ENCODE measurements around the gene SLC1A2.

SLC1A2 gene

GRCh38 chr11:35214226-35214770 lies 205.1 kb downstream of the SLC1A2 start:
- no peak overlapping the region for H2AK5ac ChIP-seq (ENCODE audit: low read depth, low read length)
- H3K14ac ChIP-seq (ENCODE audit: low read length): no peak overlapping the region
- no peak overlapping the region for H3K9ac ChIP-seq (ENCODE audit: low read depth, low read length, poor library complexity)
- WGBS, 2 donors (ENCODE audit: extremely low coverage in 2 of 2, insufficient read length in 2 of 2, insufficient replicate concordance in 1 of 2): no CpG with 5 or more reads among the region's 2 CpGs
- H4K8ac ChIP-seq (ENCODE audit: low read depth, low read length): no peak overlapping the region
- H3K36me3 ChIP-seq (replicated peaks in 1 of 2; ENCODE audit: control insufficient read depth in 2 of 2, insufficient read depth in 2 of 2, low read length in 2 of 2): no peaks in the 10 kb centered on the region
- H3K4me2 ChIP-seq (ENCODE audit: insufficient read depth, low read length, poor library complexity, severe bottlenecking): no peak overlapping the region
- H3K23ac ChIP-seq (ENCODE audit: low read depth, low read length, poor library complexity): no peak overlapping the region
- H2BK12ac ChIP-seq (ENCODE audit: low read length): no peak overlapping the region
- no peak overlapping the region for H3K18ac ChIP-seq (ENCODE audit: low read length)
- H3K4me1 ChIP-seq (ENCODE audit: control insufficient read depth in 2 of 2, insufficient read depth in 1 of 2, low read depth in 1 of 2, low read length in 2 of 2): no peaks in the 10 kb centered on the region
- DNase-seq (ENCODE audit: low spot score): no peak
- no peak overlapping the region for H3K27ac ChIP-seq (replicated peaks; ENCODE audit: low read length)
- H2BK5ac ChIP-seq (ENCODE audit: low read length): no peak overlapping the region
- H3K9me3 ChIP-seq (replicated peaks in 1 of 2; ENCODE audit: control insufficient read depth in 2 of 2, insufficient read depth in 1 of 2, low read depth in 1 of 2, low read length in 2 of 2): no peaks in the 10 kb centered on the region
- H3K27me3 ChIP-seq (ENCODE audit: control insufficient read depth in 3 of 3, insufficient read depth in 3 of 3, low read depth in 1 of 3, low read length in 3 of 3): no peaks in the 10 kb centered on the region
- H3K79me1 ChIP-seq (ENCODE audit: low read depth, low read length): no peaks in the 10 kb centered on the region
- no peak overlapping the region for H3K4ac ChIP-seq (ENCODE audit: low read length)
- no peak overlapping the region for H4K91ac ChIP-seq (ENCODE audit: low read depth, low read length, poor library complexity)
- no peak overlapping the region for H2BK120ac ChIP-seq (ENCODE audit: low read depth, low read length)
- H3K4me3 ChIP-seq (ENCODE audit: low read length in 2 of 2): no peak overlapping the region
- no peak overlapping the region for H2AFZ ChIP-seq (ENCODE audit: low read length)
- H2BK15ac ChIP-seq (ENCODE audit: low read length): no peak overlapping the region

GRCh38 chr11:35211952-35212351 lies 207.4 kb downstream of the SLC1A2 start:
- Histone ChIP-seq H3K18ac (ENCODE audit: low read length) (no peak overlapping the region), H3K27me3 (ENCODE audit: control insufficient read depth in 3 of 3, insufficient read depth in 3 of 3, low read depth in 1 of 3, low read length in 3 of 3) (no peaks in the 10 kb centered on the region), H3K23ac (ENCODE audit: low read depth, low read length, poor library complexity) (no peak overlapping the region), H3K36me3 (replicated peaks in 1 of 2; ENCODE audit: control insufficient read depth in 2 of 2, insufficient read depth in 2 of 2, low read length in 2 of 2) (no peaks in the 10 kb centered on the region), H2AFZ (ENCODE audit: low read length) (no peak overlapping the region), H4K91ac (ENCODE audit: low read depth, low read length, poor library complexity) (no peak overlapping the region), H2BK120ac (ENCODE audit: low read depth, low read length) (no peak overlapping the region), H2AK5ac (ENCODE audit: low read depth, low read length) (no peak overlapping the region), H3K27ac (replicated peaks; ENCODE audit: low read length) (no peak overlapping the region), H3K4me2 (ENCODE audit: insufficient read depth, low read length, poor library complexity, severe bottlenecking) (no peak overlapping the region), H2BK5ac (ENCODE audit: low read length) (no peak overlapping the region), H3K4me3 (ENCODE audit: low read length in 2 of 2) (no peak overlapping the region), H3K14ac (ENCODE audit: low read length) (no peak overlapping the region), H4K8ac (ENCODE audit: low read depth, low read length) (no peak overlapping the region), H3K4me1 (ENCODE audit: control insufficient read depth in 2 of 2, insufficient read depth in 1 of 2, low read depth in 1 of 2, low read length in 2 of 2) (no peaks in the 10 kb centered on the region), H3K4ac (ENCODE audit: low read length) (no peak overlapping the region), H3K9ac (ENCODE audit: low read depth, low read length, poor library complexity) (no peak overlapping the region), H2BK12ac (ENCODE audit: low read length) (no peak overlapping the region), H3K9me3 (replicated peaks in 1 of 2; ENCODE audit: control insufficient read depth in 2 of 2, insufficient read depth in 1 of 2, low read depth in 1 of 2, low read length in 2 of 2) (no peaks in the 10 kb centered on the region), H2BK15ac (ENCODE audit: low read length) (no peak overlapping the region), H3K79me1 (ENCODE audit: low read depth, low read length) (no peaks in the 10 kb centered on the region)
- no CpG with 5 or more reads among the region's 3 CpGs for WGBS, 2 donors (ENCODE audit: extremely low coverage in 2 of 2, insufficient read length in 2 of 2, insufficient replicate concordance in 1 of 2)
- DNase-seq (ENCODE audit: low spot score): no peak

- Histone ChIP-seq H2BK15ac (ENCODE audit: low read length) (no peak overlapping the region), H3K4me1 (ENCODE audit: control insufficient read depth in 2 of 2, insufficient read depth in 1 of 2, low read depth in 1 of 2, low read length in 2 of 2) (no peaks in the 10 kb centered on the region), H3K9me3 (replicated peaks in 1 of 2; ENCODE audit: control insufficient read depth in 2 of 2, insufficient read depth in 1 of 2, low read depth in 1 of 2, low read length in 2 of 2) (no peaks in the 10 kb centered on the region), H3K27ac (replicated peaks; ENCODE audit: low read length) (no peak overlapping the region), H3K4me3 (ENCODE audit: low read length in 2 of 2) (no peak overlapping the region), H2BK5ac (ENCODE audit: low read length) (no peak overlapping the region), H4K8ac (ENCODE audit: low read depth, low read length) (no peak overlapping the region), H2BK120ac (ENCODE audit: low read depth, low read length) (no peak overlapping the region), H3K36me3 (replicated peaks in 1 of 2; ENCODE audit: control insufficient read depth in 2 of 2, insufficient read depth in 2 of 2, low read length in 2 of 2) (no peaks in the 10 kb centered on the region), H2AFZ (ENCODE audit: low read length) (no peak overlapping the region), H3K9ac (ENCODE audit: low read depth, low read length, poor library complexity) (no peak overlapping the region), H3K4ac (ENCODE audit: low read length) (no peak overlapping the region), H2BK12ac (ENCODE audit: low read length) (no peak overlapping the region), H3K18ac (ENCODE audit: low read length) (no peak overlapping the region), H3K14ac (ENCODE audit: low read length) (no peak overlapping the region), H2AK5ac (ENCODE audit: low read depth, low read length) (no peak overlapping the region), H3K79me1 (ENCODE audit: low read depth, low read length) (no peaks in the 10 kb centered on the region), H4K91ac (ENCODE audit: low read depth, low read length, poor library complexity) (no peak overlapping the region), H3K27me3 (ENCODE audit: control insufficient read depth in 3 of 3, insufficient read depth in 3 of 3, low read depth in 1 of 3, low read length in 3 of 3) (no peaks in the 10 kb centered on the region), H3K4me2 (ENCODE audit: insufficient read depth, low read length, poor library complexity, severe bottlenecking) (no peak overlapping the region), H3K23ac (ENCODE audit: low read depth, low read length, poor library complexity) (no peak overlapping the region)
- DNase-seq (ENCODE audit: low spot score): no peak
- WGBS, 2 donors (ENCODE audit: extremely low coverage in 2 of 2, insufficient read length in 2 of 2, insufficient replicate concordance in 1 of 2): no CpG with 5 or more reads among the region's 3 CpGs
These were observed 208.3 kb downstream of the SLC1A2 start for GRCh38 chr11:35210876-35211546.

DNA sequence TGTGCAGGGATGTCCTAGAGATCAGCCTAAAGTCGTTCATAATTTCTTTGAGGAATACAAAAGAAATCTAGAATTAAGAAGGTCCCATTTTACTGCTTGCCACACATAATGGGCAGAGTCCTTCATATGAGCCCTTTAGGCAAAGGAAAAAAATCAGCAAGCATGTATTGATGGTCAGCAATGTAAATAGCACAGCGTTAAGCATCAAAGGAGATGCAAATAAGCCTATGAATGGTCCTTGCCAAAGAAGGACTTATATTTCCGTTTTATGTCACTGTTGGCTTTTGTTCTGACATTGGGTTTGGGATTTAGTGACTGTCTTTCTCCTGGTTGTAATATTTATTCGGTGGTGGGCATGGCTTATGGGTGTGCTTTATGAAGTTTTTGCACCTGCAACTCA lies 210.6 kb downstream of the SLC1A2 start:
- no peak overlapping the region for H2AFZ ChIP-seq (ENCODE audit: low read length)
- H3K4ac ChIP-seq (ENCODE audit: low read length): no peak overlapping the region
- H2AK5ac ChIP-seq (ENCODE audit: low read depth, low read length): no peak overlapping the region
- H4K8ac ChIP-seq (ENCODE audit: low read depth, low read length): no peak overlapping the region
- no CpG with 5 or more reads among the region's 4 CpGs for WGBS, 2 donors (ENCODE audit: extremely low coverage in 2 of 2, insufficient read length in 2 of 2, insufficient replicate concordance in 1 of 2)
- no peak overlapping the region for H3K18ac ChIP-seq (ENCODE audit: low read length)
- H3K27ac ChIP-seq (replicated peaks; ENCODE audit: low read length): no peak overlapping the region
- no peak overlapping the region for H3K14ac ChIP-seq (ENCODE audit: low read length)
- no peak overlapping the region for H4K91ac ChIP-seq (ENCODE audit: low read depth, low read length, poor library complexity)
- DNase-seq (ENCODE audit: low spot score): no peak
- H3K36me3 ChIP-seq (replicated peaks in 1 of 2; ENCODE audit: control insufficient read depth in 2 of 2, insufficient read depth in 2 of 2, low read length in 2 of 2): no peaks in the 10 kb centered on the region
- H3K4me1 ChIP-seq (ENCODE audit: control insufficient read depth in 2 of 2, insufficient read depth in 1 of 2, low read depth in 1 of 2, low read length in 2 of 2): peaks cover 0 to 3% of the 10 kb centered on the region in 2 donors
- no peak overlapping the region for H2BK12ac ChIP-seq (ENCODE audit: low read length)
- H3K27me3 ChIP-seq (ENCODE audit: control insufficient read depth in 3 of 3, insufficient read depth in 3 of 3, low read depth in 1 of 3, low read length in 3 of 3): no peaks in the 10 kb centered on the region
- H3K9me3 ChIP-seq (replicated peaks in 1 of 2; ENCODE audit: control insufficient read depth in 2 of 2, insufficient read depth in 1 of 2, low read depth in 1 of 2, low read length in 2 of 2): no peaks in the 10 kb centered on the region
- no peak overlapping the region for H2BK120ac ChIP-seq (ENCODE audit: low read depth, low read length)
- H3K4me3 ChIP-seq (ENCODE audit: low read length in 2 of 2): no peak overlapping the region
- H3K4me2 ChIP-seq (ENCODE audit: insufficient read depth, low read length, poor library complexity, severe bottlenecking): no peak overlapping the region
- no peaks in the 10 kb centered on the region for H3K79me1 ChIP-seq (ENCODE audit: low read depth, low read length)
- no peak overlapping the region for H3K9ac ChIP-seq (ENCODE audit: low read depth, low read length, poor library complexity)
- no peak overlapping the region for H2BK5ac ChIP-seq (ENCODE audit: low read length)
- H3K23ac ChIP-seq (ENCODE audit: low read depth, low read length, poor library complexity): no peak overlapping the region
- no peak overlapping the region for H2BK15ac ChIP-seq (ENCODE audit: low read length)
